Neural progenitor cell (in vitro differentiated cells): ENCODE results near the gene SDK1. TPM values are rescaled to one million over a fixed set of nuclear protein-coding genes. Genes with fewer than 3 reads are reported as not detected.

Source experiments
- DNase-seq: peaks from one replicate; pipeline ENCODE4 v3.0.0-alpha.2; 2016; ENCODE audit warnings: low spot score
- H2AFZ ChIP-seq: fragments of 200-600 bp; sonication (generic); replicated peaks from 2 replicates; pipeline ENCODE4 v1.6.1; 2016; ENCODE audit warnings: antibody characterized with exemption
- H3F3A ChIP-seq: fragments of 200-600 bp; sonication (generic); 2 replicates; pipeline ENCODE4 v1.6.1; 2016; ENCODE audit warnings: antibody characterized with exemption, low read depth
- H3K27ac ChIP-seq: fragments of 200-600 bp; sonication (generic); 2 replicates; pipeline ENCODE4 v1.5.1; 2016; ENCODE audit warnings: mild to moderate bottlenecking
- H3K27me3 ChIP-seq: fragments of 200-600 bp; sonication (generic); 2 replicates; pipeline ENCODE4 v1.6.1; 2016; ENCODE audit warnings: mild to moderate bottlenecking, moderate library complexity
- H3K36me3 ChIP-seq: fragments of 200-600 bp; sonication (generic); 2 replicates; pipeline ENCODE4 v1.5.1; 2016
- H3K4me1 ChIP-seq: fragments of 200-600 bp; sonication (generic); 2 replicates; pipeline ENCODE4 v1.6.1; 2016; ENCODE audit warnings: mixed run types
- H3K4me2 ChIP-seq: fragments of 200-600 bp; sonication (generic); 2 replicates; pipeline ENCODE4 v1.6.1; 2016
- H3K4me3 ChIP-seq: fragments of 200-600 bp; sonication (generic); 2 replicates; pipeline ENCODE4 v1.5.1; 2016
- H3K79me2 ChIP-seq: fragments of 200-600 bp; sonication (generic); 2 replicates; pipeline ENCODE4 v1.6.1; 2016; ENCODE audit warnings: low read depth
- H3K9ac ChIP-seq: fragments of 200-600 bp; sonication (generic); 2 replicates; pipeline ENCODE4 v1.6.1; 2016
- H3K9me3 ChIP-seq: fragments of 200-600 bp; sonication (generic); 2 replicates; pipeline ENCODE4 v1.5.1; 2016; ENCODE audit warnings: low read depth
- H4K20me1 ChIP-seq: fragments of 200-600 bp; sonication (generic); 2 replicates; pipeline ENCODE4 v1.6.1; 2016; ENCODE audit warnings: low read depth
- H3K27ac Mint-ChIP-seq: 3 replicates; pipeline ENCODE4 v1.8.0; 2021; ENCODE audit warnings: mixed read lengths
- H3K27me3 Mint-ChIP-seq: 2 replicates; pipeline ENCODE4 v1.8.0; 2022; ENCODE audit warnings: low read depth, mild to moderate bottlenecking, inconsistent platforms, moderate library complexity, mixed read lengths; ENCODE audit not compliant: insufficient read depth
- H3K36me3 Mint-ChIP-seq: 3 replicates; pipeline ENCODE4 v1.8.0; 2021; ENCODE audit warnings: mixed read lengths
- H3K4me1 Mint-ChIP-seq: 3 replicates; pipeline ENCODE4 v1.8.0; 2021; ENCODE audit warnings: mixed read lengths
- H3K4me3 Mint-ChIP-seq: 3 replicates; pipeline ENCODE4 v1.8.0; 2021; ENCODE audit warnings: mild to moderate bottlenecking, moderate library complexity, mixed read lengths
- H3K9me3 Mint-ChIP-seq: 3 replicates; pipeline ENCODE4 v1.8.0; 2020; ENCODE audit warnings: mixed read lengths
- CTCF ChIP-seq: fragments of 200-600 bp; sonication (generic); IDR thresholded peaks from 2 replicates; pipeline ENCODE4 v1.5.1; 2017; ENCODE audit warnings: antibody characterized with exemption, mild to moderate bottlenecking
- EZH2 ChIP-seq: fragments of 200-600 bp; sonication (generic); IDR thresholded peaks from 2 replicates; pipeline ENCODE4 v1.6.1; 2017; ENCODE audit warnings: antibody characterized with exemption, mild to moderate bottlenecking, moderate library complexity
- EZH2phosphoT487 ChIP-seq: fragments of 200-600 bp; sonication (generic); IDR thresholded peaks from 2 replicates; pipeline ENCODE4 v1.6.1; 2017; ENCODE audit warnings: antibody characterized with exemption
- total RNA-seq: library from RNA; depleted of rRNA; stranded (reverse); fragments of >200 nt; gene quantifications from 2 replicates; pipeline ENCODE4 v1.2.3, GENCODE V29; 2015; ENCODE audit warnings: low replicate concordance

SDK1 gene
- total RNA-seq, 1 donor from 2014 or later, result 4.9 TPM

- Histone ChIP-seq H3K9ac (no peak overlapping the region), H3K4me2 (no peak overlapping the region), H3K27ac (no peak overlapping the region), H3K79me2 (no peaks in the 10 kb centered on the region), H3F3A (no peaks in the 10 kb centered on the region), H3K4me1 (no peaks in the 10 kb centered on the region), H3K27me3 (no peaks in the 10 kb centered on the region), H3K36me3 (no peaks in the 10 kb centered on the region), H4K20me1 (no peaks in the 10 kb centered on the region), H2AFZ (no peak overlapping the region), H3K9me3 (no peaks in the 10 kb centered on the region), H3K4me3 (no peak overlapping the region)
- Mint-ChIP-seq H3K4me3 (no peak overlapping the region), H3K27me3 (no peaks in the 10 kb centered on the region), H3K4me1 (peaks cover 9% of the 10 kb centered on the region), H3K9me3 (no peaks in the 10 kb centered on the region), H3K36me3 (peaks cover 18% of the 10 kb centered on the region), H3K27ac (no peak overlapping the region)
- no peak for DNase-seq
- no peak for TF ChIP-seq EZH2
- TF ChIP-seq CTCF, result no peak
- no peak for TF ChIP-seq EZH2phosphoT487
These were observed 655.9 kb downstream of the SDK1 start for GRCh38 chr7:3956949-3957348.

DNA sequence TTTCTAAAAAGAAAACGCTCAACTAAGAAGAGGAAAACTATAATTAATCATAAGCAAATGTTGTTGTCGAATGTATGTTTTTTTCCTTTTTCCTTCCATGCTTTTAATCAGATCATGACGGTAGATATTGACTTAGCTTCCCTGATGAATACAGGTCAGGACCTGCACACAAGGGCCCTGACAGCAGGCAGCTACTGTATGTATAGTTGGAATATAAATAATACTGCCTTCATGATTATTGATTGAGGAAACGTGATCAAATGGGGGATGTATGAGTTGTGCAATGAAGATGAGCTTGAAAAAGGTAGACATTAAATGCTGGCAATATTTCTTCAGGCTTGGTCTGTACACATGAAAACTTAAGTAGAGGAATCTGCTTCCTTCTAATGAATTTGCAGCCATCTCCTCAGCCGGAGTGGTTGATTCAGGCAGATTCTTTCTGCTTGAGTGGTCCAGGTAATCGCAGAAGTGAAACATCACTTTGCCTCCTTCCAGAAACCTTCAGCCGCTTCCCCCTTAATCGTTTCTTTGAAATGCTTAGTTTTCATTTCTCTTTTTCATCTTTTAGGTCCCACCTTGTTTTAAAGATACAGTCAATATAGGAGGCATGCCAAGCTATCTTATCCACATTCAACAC lies 656.5 kb downstream of the SDK1 start:
- Histone ChIP-seq H3K9me3 (no peaks in the 10 kb centered on the region), H4K20me1 (no peaks in the 10 kb centered on the region), H3F3A (no peaks in the 10 kb centered on the region), H3K4me3 (no peak overlapping the region), H3K79me2 (no peaks in the 10 kb centered on the region), H3K4me2 (no peak overlapping the region), H3K9ac (no peak overlapping the region), H3K27ac (no peak overlapping the region), H3K4me1 (no peaks in the 10 kb centered on the region), H3K36me3 (no peaks in the 10 kb centered on the region), H3K27me3 (no peaks in the 10 kb centered on the region), H2AFZ (no peak overlapping the region)
- Mint-ChIP-seq H3K36me3 (peaks cover 17% of the 10 kb centered on the region), H3K27ac (no peak overlapping the region), H3K4me1 (peaks cover 9% of the 10 kb centered on the region), H3K27me3 (no peaks in the 10 kb centered on the region), H3K4me3 (no peak overlapping the region), H3K9me3 (no peaks in the 10 kb centered on the region)
- no peak for DNase-seq
- TF ChIP-seq EZH2phosphoT487, result no peak
- TF ChIP-seq CTCF, result no peak
- TF ChIP-seq EZH2, result no peak

DNA sequence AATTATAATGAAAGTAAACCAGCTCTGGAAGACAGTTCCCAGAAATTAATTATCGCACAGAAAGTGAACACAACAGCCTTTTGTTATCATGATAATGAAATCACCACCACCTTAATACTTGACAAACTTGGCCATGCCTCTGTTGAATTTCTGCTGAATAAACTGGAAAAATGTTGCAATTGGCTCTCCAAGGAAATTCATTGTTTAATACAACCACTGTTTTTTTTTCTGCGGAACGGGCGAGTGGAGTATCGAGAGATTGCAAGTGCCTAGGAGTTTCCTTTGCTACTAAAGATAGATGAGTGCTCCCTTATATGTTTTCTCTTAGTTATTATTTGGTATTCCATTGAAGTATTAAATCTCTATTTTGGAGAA lies 657.0 kb downstream of the SDK1 start:
- H3K4me1 Mint-ChIP-seq, result peaks cover 9% of the 10 kb centered on the region
- H3K9me3 Mint-ChIP-seq, result no peaks in the 10 kb centered on the region
- Histone ChIP-seq H4K20me1 (no peaks in the 10 kb centered on the region), H3K27me3 (no peaks in the 10 kb centered on the region), H3F3A (no peaks in the 10 kb centered on the region), H3K79me2 (no peaks in the 10 kb centered on the region), H3K4me1 (no peaks in the 10 kb centered on the region), H3K9ac (no peak overlapping the region), H3K36me3 (no peaks in the 10 kb centered on the region), H3K27ac (no peak overlapping the region), H3K4me2 (no peak overlapping the region), H2AFZ (no peak overlapping the region), H3K9me3 (no peaks in the 10 kb centered on the region), H3K4me3 (no peak overlapping the region)
- DNase-seq, result no peak
- H3K4me3 Mint-ChIP-seq, result no peak overlapping the region
- no peaks in the 10 kb centered on the region for H3K27me3 Mint-ChIP-seq
- H3K27ac Mint-ChIP-seq, result no peak overlapping the region
- H3K36me3 Mint-ChIP-seq, result peaks cover 17% of the 10 kb centered on the region
- TF ChIP-seq EZH2phosphoT487, result no peak
- TF ChIP-seq CTCF, result no peak
- TF ChIP-seq EZH2, result no peak
